ENCODE data around the gene CADPS2. TPM values are rescaled to one million over a fixed set of nuclear protein-coding genes. Genes with fewer than 3 reads are reported as not detected.

The CADPS2 gene
- total and polyA plus RNA-seq, 2 donors (not counting 1 experiment from before 2014, with no cell fraction given), result 11.5 to 32.2 TPM

DNA sequence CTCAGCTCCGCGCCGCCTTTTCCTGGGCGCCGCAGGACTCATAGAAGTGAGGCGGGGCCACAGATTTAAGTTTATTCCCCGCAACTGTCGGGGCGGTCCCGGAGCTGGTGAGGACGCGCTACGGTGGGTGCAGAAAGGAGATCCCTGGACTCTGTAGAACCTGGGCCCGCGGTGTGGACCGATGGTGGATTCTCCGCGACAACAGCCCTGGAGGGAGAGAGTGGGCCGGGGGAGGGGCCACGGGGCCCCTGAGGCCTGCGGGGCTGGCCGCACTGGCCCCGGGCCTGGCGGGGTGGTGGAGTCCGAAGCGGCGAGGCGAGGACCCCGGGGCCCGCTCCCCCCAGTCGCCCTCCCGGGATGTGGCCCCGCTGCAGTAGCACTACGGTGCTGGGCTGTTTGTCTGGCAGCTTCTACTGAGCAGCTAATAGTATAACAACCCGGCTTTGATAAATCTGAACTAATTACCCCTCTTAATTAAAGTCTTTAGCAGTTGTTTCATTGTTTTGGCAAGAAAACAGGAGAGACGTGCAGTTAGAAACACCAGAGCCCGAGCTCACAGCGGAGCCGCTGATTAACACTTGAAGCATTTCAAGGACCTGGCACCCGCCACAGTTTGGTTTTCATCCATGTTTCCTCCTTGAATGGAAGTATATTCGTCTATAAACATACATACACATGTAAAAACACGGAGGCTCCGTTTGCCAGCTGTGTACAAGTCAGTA, 585.9 kb downstream of the CADPS2 start:
- H3K9me3 ChIP-seq (ENCODE audit: control insufficient read depth, insufficient read depth, low read depth, low read length), result no peaks in the 10 kb centered on the region
- H3K4me2 ChIP-seq (ENCODE audit: extremely low read depth, insufficient read depth, low read length), result no peak overlapping the region
- no peaks in the 10 kb centered on the region for H3K4me1 ChIP-seq (ENCODE audit: control insufficient read depth, extremely low read depth, insufficient read depth, low read length)
- no peak overlapping the region for H2AFZ ChIP-seq (ENCODE audit: low read length)
- H4K20me1 ChIP-seq (ENCODE audit: control insufficient read depth, extremely low read depth, insufficient read depth, low read length), result no peaks in the 10 kb centered on the region
- peak in 1 of 2 donors; percentile 59 for DNase-seq (ENCODE audit: low read depth in 2 of 2)
- peak; percentile 22 for TF ChIP-seq EZH2 (IDR thresholded peaks at IDR 0.05; ENCODE audit: low read length, missing control alignments)
- TF ChIP-seq, protein P1, sequence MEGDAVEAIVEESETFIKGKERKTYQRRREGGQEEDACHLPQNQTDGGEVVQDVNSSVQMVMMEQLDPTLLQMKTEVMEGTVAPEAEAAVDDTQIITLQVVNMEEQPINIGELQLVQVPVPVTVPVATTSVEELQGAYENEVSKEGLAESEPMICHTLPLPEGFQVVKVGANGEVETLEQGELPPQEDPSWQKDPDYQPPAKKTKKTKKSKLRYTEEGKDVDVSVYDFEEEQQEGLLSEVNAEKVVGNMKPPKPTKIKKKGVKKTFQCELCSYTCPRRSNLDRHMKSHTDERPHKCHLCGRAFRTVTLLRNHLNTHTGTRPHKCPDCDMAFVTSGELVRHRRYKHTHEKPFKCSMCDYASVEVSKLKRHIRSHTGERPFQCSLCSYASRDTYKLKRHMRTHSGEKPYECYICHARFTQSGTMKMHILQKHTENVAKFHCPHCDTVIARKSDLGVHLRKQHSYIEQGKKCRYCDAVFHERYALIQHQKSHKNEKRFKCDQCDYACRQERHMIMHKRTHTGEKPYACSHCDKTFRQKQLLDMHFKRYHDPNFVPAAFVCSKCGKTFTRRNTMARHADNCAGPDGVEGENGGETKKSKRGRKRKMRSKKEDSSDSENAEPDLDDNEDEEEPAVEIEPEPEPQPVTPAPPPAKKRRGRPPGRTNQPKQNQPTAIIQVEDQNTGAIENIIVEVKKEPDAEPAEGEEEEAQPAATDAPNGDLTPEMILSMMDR (conservative IDR thresholded peaks at IDR 0.05 in 1 of 2, IDR thresholded peaks at IDR 0.05 in 1 of 2; ENCODE audit: low read depth in 1 of 2, low read length in 2 of 2), result no peak
- no peaks in the 10 kb centered on the region for H3K36me3 ChIP-seq (ENCODE audit: control insufficient read depth, insufficient read depth, low read length)
- H3K9ac ChIP-seq (ENCODE audit: insufficient read depth, low read length), result no peak overlapping the region
- H3K27me3 ChIP-seq (ENCODE audit: control insufficient read depth, insufficient read depth, low read length), result peaks cover 65% of the 10 kb centered on the region
- no peak overlapping the region for H3K4me3 ChIP-seq (replicated peaks in 1 of 4; ENCODE audit: control extremely low read depth in 1 of 4, insufficient read depth in 1 of 4, low read depth in 3 of 4, low read length in 4 of 4)
- H3K79me2 ChIP-seq (ENCODE audit: control insufficient read depth, insufficient read depth, low read length), result no peaks in the 10 kb centered on the region
- no peak overlapping the region for H3K27ac ChIP-seq (ENCODE audit: insufficient read depth, low read length)

DNA sequence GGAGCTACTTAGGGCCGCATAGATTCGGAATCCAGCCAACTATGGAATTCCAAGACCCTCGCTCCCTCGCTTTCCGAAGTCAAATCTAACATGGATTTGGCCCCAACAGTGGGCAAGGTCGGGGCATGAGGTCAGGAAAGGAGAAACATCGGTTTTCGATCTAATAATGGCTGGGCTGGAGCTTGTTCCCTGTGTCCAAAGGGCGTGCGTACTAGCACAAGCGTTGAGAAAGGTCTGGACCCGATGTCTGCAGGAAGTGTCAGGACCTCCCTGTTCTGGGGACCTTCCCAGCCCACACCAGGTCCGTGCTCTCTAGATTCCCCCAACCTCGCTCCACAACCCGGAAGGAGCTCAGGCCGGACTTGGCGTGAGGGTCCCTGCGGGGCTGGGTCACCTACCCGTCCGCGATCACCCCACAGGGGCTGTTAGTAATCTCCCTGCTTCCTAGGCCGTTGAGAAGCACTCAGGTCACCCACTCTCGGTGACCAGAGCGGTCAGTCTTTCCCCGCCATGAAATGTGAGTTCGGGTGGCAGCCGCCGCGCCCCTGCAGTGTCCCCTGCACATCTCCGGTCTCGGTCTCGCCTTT, 586.5 kb downstream of the CADPS2 start:
- H3K9me3 ChIP-seq (ENCODE audit: control insufficient read depth, insufficient read depth, low read depth, low read length), result no peaks in the 10 kb centered on the region
- H3K36me3 ChIP-seq (ENCODE audit: control insufficient read depth, insufficient read depth, low read length), result no peaks in the 10 kb centered on the region
- no peak overlapping the region for H3K9ac ChIP-seq (ENCODE audit: insufficient read depth, low read length)
- H2AFZ ChIP-seq (ENCODE audit: low read length), result no peak overlapping the region
- H4K20me1 ChIP-seq (ENCODE audit: control insufficient read depth, extremely low read depth, insufficient read depth, low read length), result no peaks in the 10 kb centered on the region
- no peak overlapping the region for H3K4me3 ChIP-seq (replicated peaks in 1 of 4; ENCODE audit: control extremely low read depth in 1 of 4, insufficient read depth in 1 of 4, low read depth in 3 of 4, low read length in 4 of 4)
- TF ChIP-seq, protein P1 (conservative IDR thresholded peaks at IDR 0.05 in 1 of 2, IDR thresholded peaks at IDR 0.05 in 1 of 2; ENCODE audit: low read depth in 1 of 2, low read length in 2 of 2), result no peak
- TF ChIP-seq EZH2 (IDR thresholded peaks at IDR 0.05; ENCODE audit: low read length, missing control alignments), result peak; percentile 92
- H3K79me2 ChIP-seq (ENCODE audit: control insufficient read depth, insufficient read depth, low read length), result no peaks in the 10 kb centered on the region
- no peak overlapping the region for H3K27ac ChIP-seq (ENCODE audit: insufficient read depth, low read length)
- H3K4me1 ChIP-seq (ENCODE audit: control insufficient read depth, extremely low read depth, insufficient read depth, low read length), result no peaks in the 10 kb centered on the region
- no peak for DNase-seq (ENCODE audit: low read depth in 2 of 2)
- no peak overlapping the region for H3K4me2 ChIP-seq (ENCODE audit: extremely low read depth, insufficient read depth, low read length)
- peaks cover 60% of the 10 kb centered on the region for H3K27me3 ChIP-seq (ENCODE audit: control insufficient read depth, insufficient read depth, low read length)

DNA sequence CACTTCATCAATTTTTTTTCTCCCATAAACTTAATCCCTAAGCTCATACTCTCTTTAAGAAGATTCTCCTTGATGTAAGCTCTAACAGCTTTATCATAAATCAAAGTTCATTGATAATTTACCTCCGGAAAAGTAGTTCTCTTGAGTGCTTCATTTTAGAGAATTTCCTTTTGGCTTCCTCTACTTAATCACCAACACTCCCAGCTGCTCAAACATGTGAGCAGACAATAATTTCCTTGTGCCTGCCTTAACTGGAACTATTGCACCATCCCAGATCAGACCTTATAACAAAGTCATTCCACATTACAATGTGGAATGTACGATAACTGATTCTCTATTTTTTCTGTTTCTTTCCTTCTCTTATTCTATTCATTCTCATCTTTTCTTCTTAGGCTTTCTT, 587.6 kb downstream of the CADPS2 start:
- H3K27ac ChIP-seq (ENCODE audit: insufficient read depth, low read length), result no peak overlapping the region
- no peaks in the 10 kb centered on the region for H3K4me1 ChIP-seq (ENCODE audit: control insufficient read depth, extremely low read depth, insufficient read depth, low read length)
- no peak overlapping the region for H3K4me2 ChIP-seq (ENCODE audit: extremely low read depth, insufficient read depth, low read length)
- TF ChIP-seq, protein P1 (conservative IDR thresholded peaks at IDR 0.05 in 1 of 2, IDR thresholded peaks at IDR 0.05 in 1 of 2; ENCODE audit: low read depth in 1 of 2, low read length in 2 of 2), result no peak
- TF ChIP-seq EZH2 (IDR thresholded peaks at IDR 0.05; ENCODE audit: low read length, missing control alignments), result no peak
- no peaks in the 10 kb centered on the region for H3K36me3 ChIP-seq (ENCODE audit: control insufficient read depth, insufficient read depth, low read length)
- H3K4me3 ChIP-seq (replicated peaks in 1 of 4; ENCODE audit: control extremely low read depth in 1 of 4, insufficient read depth in 1 of 4, low read depth in 3 of 4, low read length in 4 of 4), result no peak overlapping the region
- no peaks in the 10 kb centered on the region for H3K79me2 ChIP-seq (ENCODE audit: control insufficient read depth, insufficient read depth, low read length)
- peaks cover 50% of the 10 kb centered on the region for H3K27me3 ChIP-seq (ENCODE audit: control insufficient read depth, insufficient read depth, low read length)
- H3K9me3 ChIP-seq (ENCODE audit: control insufficient read depth, insufficient read depth, low read depth, low read length), result no peaks in the 10 kb centered on the region
- no peak for DNase-seq (ENCODE audit: low read depth in 2 of 2)
- H4K20me1 ChIP-seq (ENCODE audit: control insufficient read depth, extremely low read depth, insufficient read depth, low read length), result no peaks in the 10 kb centered on the region
- H2AFZ ChIP-seq (ENCODE audit: low read length), result no peak overlapping the region
- H3K9ac ChIP-seq (ENCODE audit: insufficient read depth, low read length), result no peak overlapping the region
